IMR-90 (cell line): ENCODE results near the gene EPB41L5. TPM values are rescaled to one million over a fixed set of nuclear protein-coding genes. Genes with fewer than 3 reads are reported as not detected.

Experiments
- ATAC-seq: fragments of 200-7000 bp; cut with Tn5 transposase; 2 replicates; pipeline ENCODE4 v1.9.1; 2020; ENCODE audit warnings: low read depth, mild to moderate bottlenecking, moderate library complexity
- BruUV-seq: library from RNA; stranded (reverse); fragments of 400-500 nt; replicated peaks from 2 replicates; lab custom pipeline; 2021; lab: Mats Ljungman, UMichigan
- CTCF ChIA-PET: fragments of 300-600 bp; formaldehyde crosslinking; extraction: SDS; loops from one replicate; lab custom pipeline; 2021; ENCODE audit warnings: antibody characterized with exemption; lab: Yijun Ruan, JAX
- POLR2A ChIA-PET: fragments of 300-600 bp; sonication (Branson Sonifier 250); formaldehyde crosslinking; loops from one replicate; lab custom pipeline; 2022; ENCODE audit warnings: antibody characterized with exemption; ENCODE audit not compliant: unreplicated experiment; lab: Charles Lee
- DNase-seq: peaks from one replicate; pipeline ENCODE4 v3.0.0; 2013
- H2AFZ ChIP-seq: replicated peaks from 2 replicates; pipeline ENCODE3; 2013; ENCODE audit warnings: low read length, mild to moderate bottlenecking; ENCODE audit not compliant: poor library complexity
- H2AK5ac ChIP-seq: 2 replicates; pipeline ENCODE4 v1.6.1; 2013; ENCODE audit warnings: low read depth, low read length, inconsistent platforms
- H2AK9ac ChIP-seq: replicated peaks from 2 replicates; pipeline ENCODE3; 2013; ENCODE audit warnings: mild to moderate bottlenecking, low read depth, low read length, moderate library complexity; ENCODE audit not compliant: poor library complexity
- H2BK120ac ChIP-seq: 2 replicates; pipeline ENCODE4 v1.6.1; 2013; ENCODE audit warnings: low read depth, low read length, inconsistent platforms
- H2BK15ac ChIP-seq: 3 replicates; pipeline ENCODE4 v1.6.1; 2013; ENCODE audit warnings: low read depth, low read length, inconsistent platforms
- H2BK20ac ChIP-seq: 2 replicates; pipeline ENCODE4 v1.6.1; 2013; ENCODE audit warnings: low read depth, mild to moderate bottlenecking, inconsistent platforms, low read length, moderate library complexity
- H2BK5ac ChIP-seq: 2 replicates; pipeline ENCODE4 v1.6.1; 2013; ENCODE audit warnings: mild to moderate bottlenecking, low read depth, low read length, inconsistent platforms; ENCODE audit not compliant: poor library complexity, severe bottlenecking
- H3K14ac ChIP-seq: replicated peaks from 2 replicates; pipeline ENCODE4 v1.6.1; 2013; ENCODE audit warnings: low read depth, low read length, inconsistent platforms
- H3K18ac ChIP-seq: 2 replicates; pipeline ENCODE4 v1.6.1; 2013; ENCODE audit warnings: low read depth, low read length, control low read depth
- H3K23ac ChIP-seq: 2 replicates; pipeline ENCODE4 v1.6.1; 2013; ENCODE audit warnings: low read depth, low read length, inconsistent platforms
- H3K27ac ChIP-seq: 2 replicates; pipeline ENCODE4 v1.5.1; 2013; ENCODE audit warnings: mild to moderate bottlenecking, control low read depth, low read length; ENCODE audit not compliant: insufficient read depth
- H3K27me3 ChIP-seq: 2 replicates; pipeline ENCODE4 v1.6.1; 2013; ENCODE audit warnings: low read length; ENCODE audit not compliant: control insufficient read depth, insufficient read depth
- H3K36me3 ChIP-seq: 2 replicates; pipeline ENCODE4 v1.6.1; 2013; ENCODE audit warnings: low read length, mixed read lengths; ENCODE audit not compliant: control insufficient read depth, insufficient read depth
- H3K4ac ChIP-seq: 2 replicates; pipeline ENCODE4 v1.6.1; 2013; ENCODE audit warnings: low read depth, low read length, inconsistent platforms
- H3K4me1 ChIP-seq: 2 replicates; pipeline ENCODE4 v1.6.1; 2013; ENCODE audit warnings: low read length, mixed read lengths; ENCODE audit not compliant: control insufficient read depth, insufficient read depth
- H3K4me2 ChIP-seq: 2 replicates; pipeline ENCODE4 v1.6.1; 2013; ENCODE audit warnings: low read depth, mild to moderate bottlenecking, control low read depth, low read length, moderate library complexity
- H3K4me3 ChIP-seq: 2 replicates; pipeline ENCODE4 v1.5.1; 2013; ENCODE audit warnings: low read depth, mild to moderate bottlenecking, control low read depth, low read length, moderate library complexity; ENCODE audit not compliant: insufficient read depth
- H3K56ac ChIP-seq: 2 replicates; pipeline ENCODE4 v1.6.1; 2013; ENCODE audit warnings: low read length, inconsistent platforms; ENCODE audit not compliant: insufficient read depth; ENCODE audit errors: extremely low read depth
- H3K79me1 ChIP-seq, 2 experiments: 2 replicates each; pipeline ENCODE4 v1.6.1; 2013; ENCODE audit warnings: low read length in 2 of 2, inconsistent platforms in 1 of 2, low read depth in 1 of 2
- H3K9ac ChIP-seq: 2 replicates; pipeline ENCODE4 v1.6.1; 2013; ENCODE audit warnings: low read depth, low read length, control low read depth
- H3K9me1 ChIP-seq: 2 replicates; pipeline ENCODE4 v1.6.1; 2013; ENCODE audit warnings: low read length, inconsistent platforms; ENCODE audit not compliant: insufficient read depth
- H3K9me3 ChIP-seq: 2 replicates; pipeline ENCODE4 v1.6.1; 2013; ENCODE audit warnings: low read length; ENCODE audit not compliant: control insufficient read depth, insufficient read depth
- H4K20me1 ChIP-seq: 2 replicates; pipeline ENCODE4 v1.6.1; 2013; ENCODE audit warnings: low read length, inconsistent platforms; ENCODE audit not compliant: insufficient read depth
- H4K5ac ChIP-seq: 2 replicates; pipeline ENCODE4 v1.6.1; 2013; ENCODE audit warnings: mild to moderate bottlenecking, low read depth, low read length, control low read depth
- H4K8ac ChIP-seq, 2 experiments: 2 replicates each; pipeline ENCODE4 v1.6.1; 2013; ENCODE audit warnings: low read depth in 2 of 2, low read length in 2 of 2, control low read depth in 1 of 2, inconsistent platforms in 1 of 2
- H4K91ac ChIP-seq: 2 replicates; pipeline ENCODE4 v1.6.1; 2013; ENCODE audit warnings: low read depth, low read length, inconsistent platforms; ENCODE audit not compliant: insufficient read depth
- BHLHE40 ChIP-seq: fragments of 150-350 bp; IDR thresholded peaks from 2 replicates; pipeline ENCODE4 v1.6.1; 2016; ENCODE audit warnings: mild to moderate bottlenecking, low read depth, low read length
- CEBPB ChIP-seq: IDR thresholded peaks from 2 replicates; pipeline ENCODE4 v1.6.1; 2012; ENCODE audit warnings: low read depth, low read length, improper control_type of control experiment
- CHD1 ChIP-seq: IDR thresholded peaks from 2 replicates; pipeline ENCODE4 v1.6.1; 2012; ENCODE audit warnings: low read depth, low read length, improper control_type of control experiment
- FOS ChIP-seq: fragments of 150-350 bp; IDR thresholded peaks from 2 replicates; pipeline ENCODE4 v1.6.1; 2016; ENCODE audit warnings: low read depth, low read length
- MAFK ChIP-seq: IDR thresholded peaks from 2 replicates; pipeline ENCODE4 v1.6.1; 2012; ENCODE audit warnings: low read depth, low read length, improper control_type of control experiment
- MAZ ChIP-seq: IDR thresholded peaks from 2 replicates; pipeline ENCODE4 v1.6.1; 2012; ENCODE audit warnings: low read depth, mild to moderate bottlenecking, low read length, improper control_type of control experiment, moderate library complexity, borderline replicate concordance
- MXI1 ChIP-seq: IDR thresholded peaks from 2 replicates; pipeline ENCODE4 v1.6.1; 2012; ENCODE audit warnings: low read depth, mild to moderate bottlenecking, low read length, moderate library complexity, borderline replicate concordance
- NFE2L2 ChIP-seq: fragments of 150-350 bp; IDR thresholded peaks from 2 replicates; pipeline ENCODE4 v1.6.1; 2016; ENCODE audit warnings: low read depth, mild to moderate bottlenecking, low read length
- POLR2A ChIP-seq: IDR thresholded peaks from 2 replicates; pipeline ENCODE4 v1.6.1; 2012; ENCODE audit warnings: mild to moderate bottlenecking, low read depth, low read length
- RAD21 ChIP-seq: IDR thresholded peaks from 2 replicates; pipeline ENCODE4 v1.6.1; 2012; ENCODE audit warnings: low read length, improper control_type of control experiment
- RCOR1 ChIP-seq: IDR thresholded peaks from 2 replicates; pipeline ENCODE4 v1.6.1; 2012; ENCODE audit warnings: mild to moderate bottlenecking, low read length, improper control_type of control experiment; ENCODE audit not compliant: insufficient replicate concordance
- RFX5 ChIP-seq: IDR thresholded peaks from 2 replicates; pipeline ENCODE4 v1.8.0; 2012; ENCODE audit warnings: low read depth, mild to moderate bottlenecking, low read length, moderate library complexity
- SMC3 ChIP-seq: fragments of 150-350 bp; IDR thresholded peaks from 2 replicates; pipeline ENCODE4 v1.6.1; 2016; ENCODE audit warnings: low read depth, mild to moderate bottlenecking, antibody characterized with exemption, low read length, moderate library complexity
- WGBS, 2 experiments: methylation state at CpG; one replicate each; pipeline versions ENCODE4 v1.1.5 to v1.1.7; 2013; ENCODE audit warnings: missing lambda C conversion rate in 2 of 2; ENCODE audit not compliant: insufficient read length in 1 of 2; ENCODE audit errors: extremely low coverage in 2 of 2; 5-methylcytosine and 5-hydroxymethylcytosine counted together
- dilution Hi-C: fragments of 300-500 bp; cut with HindIII; formaldehyde crosslinking; loops from one replicate; pipeline ENCODE4 v1.14.3; 2018; ENCODE audit warnings: low sequenced_read_pairs; ENCODE audit not compliant: unreplicated experiment
- in situ Hi-C: fragments of 300-500 bp; cut with MboI; formaldehyde crosslinking; loops from 3 replicates; pipeline ENCODE4 v1.14.3; 2019; ENCODE audit warnings: low sequenced_read_pairs, inconsistent platforms, mixed read lengths
- intact Hi-C: fragments of 100-400 bp; cut with micrococcal nuclease; formaldehyde crosslinking; loops from 2 replicates; pipeline ENCODE4 v1.10.0; 2022
- polyA plus RNA-seq, 3 experiments: library from polyadenylated mRNA; depleted of rRNA; stranded (reverse); fragments of >200 nt; gene quantifications; 2 replicates each; pipeline ENCODE4 v1.2.3, GENCODE V29; 2012; ENCODE audit warnings: low replicate concordance in 1 of 3
- total RNA-seq: library from RNA; depleted of rRNA; stranded (reverse); fragments of >200 nt; gene quantifications from 2 replicates; pipeline ENCODE4 v1.2.3, GENCODE V29; 2012
- TF ChIP-seq, protein P1 (sequence below): fragments of 150-350 bp; IDR thresholded peaks from 2 replicates; pipeline ENCODE4 v1.6.1; 2016; ENCODE audit warnings: low read depth, mild to moderate bottlenecking, low read length, moderate library complexity, borderline replicate concordance
- TF ChIP-seq, protein P2 (sequence below): fragments of 150-350 bp; IDR thresholded peaks from 2 replicates; pipeline ENCODE4 v1.6.1; 2017; ENCODE audit warnings: mild to moderate bottlenecking, antibody characterized with exemption, low read length, low read depth
- TF ChIP-seq, protein P3 (sequence below): conservative IDR thresholded peaks from 2 replicates; pipeline ENCODE4 v1.5.1; 2012; ENCODE audit warnings: mild to moderate bottlenecking, low read depth, low read length, improper control_type of control experiment

EPB41L5 gene
- total and polyA plus RNA-seq, 2 of the 4 experiments (the other 2 are of a cell fraction): 5.1 to 10.6 TPM

DNA sequence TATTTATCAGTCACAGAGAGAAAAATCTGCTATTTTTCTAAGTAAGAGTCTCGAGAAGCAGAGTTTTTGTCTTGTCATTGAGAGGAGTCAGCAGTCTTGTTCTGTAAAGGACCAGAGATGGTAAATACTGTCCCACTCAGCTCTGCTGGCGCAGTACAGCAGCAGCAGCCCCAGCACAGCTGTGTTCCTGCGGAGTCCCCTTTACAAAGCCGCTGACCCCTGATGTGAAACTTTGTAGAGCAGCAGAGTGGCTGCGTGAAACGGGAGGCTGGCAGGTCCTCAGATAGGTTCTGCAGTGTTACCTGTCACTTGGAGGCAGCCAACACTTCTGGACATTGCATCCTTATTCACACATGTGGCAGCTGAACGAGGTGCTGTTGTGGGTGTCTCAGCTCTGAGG, 165.1 kb downstream of the EPB41L5 start:
- no peak for TF ChIP-seq BHLHE40
- no peak for TF ChIP-seq SMC3
- TF ChIP-seq, protein P1, sequence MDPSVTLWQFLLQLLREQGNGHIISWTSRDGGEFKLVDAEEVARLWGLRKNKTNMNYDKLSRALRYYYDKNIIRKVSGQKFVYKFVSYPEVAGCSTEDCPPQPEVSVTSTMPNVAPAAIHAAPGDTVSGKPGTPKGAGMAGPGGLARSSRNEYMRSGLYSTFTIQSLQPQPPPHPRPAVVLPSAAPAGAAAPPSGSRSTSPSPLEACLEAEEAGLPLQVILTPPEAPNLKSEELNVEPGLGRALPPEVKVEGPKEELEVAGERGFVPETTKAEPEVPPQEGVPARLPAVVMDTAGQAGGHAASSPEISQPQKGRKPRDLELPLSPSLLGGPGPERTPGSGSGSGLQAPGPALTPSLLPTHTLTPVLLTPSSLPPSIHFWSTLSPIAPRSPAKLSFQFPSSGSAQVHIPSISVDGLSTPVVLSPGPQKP: no peak
- TF ChIP-seq RCOR1: no peak
- TF ChIP-seq MAZ: no peak
- no peak for TF ChIP-seq MXI1
- TF ChIP-seq CHD1: no peak
- no peak for TF ChIP-seq POLR2A
- no peak for TF ChIP-seq CEBPB
- no peak for TF ChIP-seq MAFK
- TF ChIP-seq, protein P2, sequence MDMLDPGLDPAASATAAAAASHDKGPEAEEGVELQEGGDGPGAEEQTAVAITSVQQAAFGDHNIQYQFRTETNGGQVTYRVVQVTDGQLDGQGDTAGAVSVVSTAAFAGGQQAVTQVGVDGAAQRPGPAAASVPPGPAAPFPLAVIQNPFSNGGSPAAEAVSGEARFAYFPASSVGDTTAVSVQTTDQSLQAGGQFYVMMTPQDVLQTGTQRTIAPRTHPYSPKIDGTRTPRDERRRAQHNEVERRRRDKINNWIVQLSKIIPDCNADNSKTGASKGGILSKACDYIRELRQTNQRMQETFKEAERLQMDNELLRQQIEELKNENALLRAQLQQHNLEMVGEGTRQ: no peak
- TF ChIP-seq, protein P3, sequence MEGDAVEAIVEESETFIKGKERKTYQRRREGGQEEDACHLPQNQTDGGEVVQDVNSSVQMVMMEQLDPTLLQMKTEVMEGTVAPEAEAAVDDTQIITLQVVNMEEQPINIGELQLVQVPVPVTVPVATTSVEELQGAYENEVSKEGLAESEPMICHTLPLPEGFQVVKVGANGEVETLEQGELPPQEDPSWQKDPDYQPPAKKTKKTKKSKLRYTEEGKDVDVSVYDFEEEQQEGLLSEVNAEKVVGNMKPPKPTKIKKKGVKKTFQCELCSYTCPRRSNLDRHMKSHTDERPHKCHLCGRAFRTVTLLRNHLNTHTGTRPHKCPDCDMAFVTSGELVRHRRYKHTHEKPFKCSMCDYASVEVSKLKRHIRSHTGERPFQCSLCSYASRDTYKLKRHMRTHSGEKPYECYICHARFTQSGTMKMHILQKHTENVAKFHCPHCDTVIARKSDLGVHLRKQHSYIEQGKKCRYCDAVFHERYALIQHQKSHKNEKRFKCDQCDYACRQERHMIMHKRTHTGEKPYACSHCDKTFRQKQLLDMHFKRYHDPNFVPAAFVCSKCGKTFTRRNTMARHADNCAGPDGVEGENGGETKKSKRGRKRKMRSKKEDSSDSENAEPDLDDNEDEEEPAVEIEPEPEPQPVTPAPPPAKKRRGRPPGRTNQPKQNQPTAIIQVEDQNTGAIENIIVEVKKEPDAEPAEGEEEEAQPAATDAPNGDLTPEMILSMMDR: no peak
- TF ChIP-seq RAD21: no peak
- no peak for TF ChIP-seq NFE2L2
- TF ChIP-seq RFX5: no peak
- no peak for TF ChIP-seq FOS
- DNase-seq (no peak), ATAC-seq (no peak)
- Histone ChIP-seq H2BK20ac (no peak overlapping the region), H3K9ac (no peak overlapping the region), H3K23ac (no peak overlapping the region), H4K5ac (no peak overlapping the region), H3K36me3 (no peaks in the 10 kb centered on the region), H4K20me1 (no peaks in the 10 kb centered on the region), H2AK9ac (no peak overlapping the region), H2AK5ac (no peak overlapping the region), H3K18ac (no peak overlapping the region), H4K91ac (no peak overlapping the region), H3K56ac (no peak overlapping the region), H2AFZ (no peak overlapping the region), H3K9me3 (no peaks in the 10 kb centered on the region), H3K27me3 (no peaks in the 10 kb centered on the region), H3K14ac (no peak overlapping the region), H3K4me2 (no peak overlapping the region), H3K4me1 (peaks cover 5% of the 10 kb centered on the region), H3K9me1 (peaks cover 3% of the 10 kb centered on the region; the same call in 1 of the 2 replicates), H3K4ac (no peak overlapping the region), H4K8ac (no peak overlapping the region), H2BK5ac (no peak overlapping the region), H3K4me3 (no peak overlapping the region), H3K27ac (no peak overlapping the region), H2BK120ac (no peak overlapping the region), H3K79me1 (no peaks in the 10 kb centered on the region), H2BK15ac (no peak overlapping the region)
- POLR2A ChIA-PET: no interaction called here
- dilution Hi-C loops (no loop called here), intact Hi-C loops (no loop called here), in situ Hi-C loops (no loop called here)
- WGBS, 2 experiments: 93% methylated on average over 2 of the region's 7 CpGs; no CpG with 5 or more reads in 1 of the 2 experiments
- BruUV-seq: no TSS peak
- CTCF ChIA-PET: no interaction called here
